A673 (cell line): ENCODE measurements around the gene CBLL1.

Experiments used
- EZH2 ChIP-seq: fragments of 200-600 bp; sonication (generic); IDR thresholded peaks from 2 replicates; pipeline ENCODE4 v1.6.1; 2017; ENCODE audit warnings: borderline replicate concordance, low read depth, mild to moderate bottlenecking, mixed read lengths, antibody characterized with exemption, low read length; ENCODE audit not compliant: poor library complexity, severe bottlenecking
- TF ChIP-seq, protein P1 (sequence below): fragments of 300-800, 200-600 bp; sonication (generic); conservative IDR thresholded peaks from 2 replicates; pipeline ENCODE4 v1.5.1; 2017; ENCODE audit warnings: low read depth, mild to moderate bottlenecking, antibody characterized with exemption, low read length, moderate library complexity, mixed read lengths

- no peak for TF ChIP-seq EZH2
- TF ChIP-seq, protein P1, sequence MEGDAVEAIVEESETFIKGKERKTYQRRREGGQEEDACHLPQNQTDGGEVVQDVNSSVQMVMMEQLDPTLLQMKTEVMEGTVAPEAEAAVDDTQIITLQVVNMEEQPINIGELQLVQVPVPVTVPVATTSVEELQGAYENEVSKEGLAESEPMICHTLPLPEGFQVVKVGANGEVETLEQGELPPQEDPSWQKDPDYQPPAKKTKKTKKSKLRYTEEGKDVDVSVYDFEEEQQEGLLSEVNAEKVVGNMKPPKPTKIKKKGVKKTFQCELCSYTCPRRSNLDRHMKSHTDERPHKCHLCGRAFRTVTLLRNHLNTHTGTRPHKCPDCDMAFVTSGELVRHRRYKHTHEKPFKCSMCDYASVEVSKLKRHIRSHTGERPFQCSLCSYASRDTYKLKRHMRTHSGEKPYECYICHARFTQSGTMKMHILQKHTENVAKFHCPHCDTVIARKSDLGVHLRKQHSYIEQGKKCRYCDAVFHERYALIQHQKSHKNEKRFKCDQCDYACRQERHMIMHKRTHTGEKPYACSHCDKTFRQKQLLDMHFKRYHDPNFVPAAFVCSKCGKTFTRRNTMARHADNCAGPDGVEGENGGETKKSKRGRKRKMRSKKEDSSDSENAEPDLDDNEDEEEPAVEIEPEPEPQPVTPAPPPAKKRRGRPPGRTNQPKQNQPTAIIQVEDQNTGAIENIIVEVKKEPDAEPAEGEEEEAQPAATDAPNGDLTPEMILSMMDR = no peak
Observed at GRCh38 chr7:107711301-107711700, 32.6 kb upstream of the CBLL1 start.
